Glomerular visceral epithelial cell (primary cell): Measurements from ENCODE around the gene CAMSAP1.

Experiments used
- DNase-seq: peaks from one replicate; pipeline ENCODE4 v3.0.0-alpha.2; 2016; ENCODE audit errors: extremely low spot score

Gene CAMSAP1

DNA sequence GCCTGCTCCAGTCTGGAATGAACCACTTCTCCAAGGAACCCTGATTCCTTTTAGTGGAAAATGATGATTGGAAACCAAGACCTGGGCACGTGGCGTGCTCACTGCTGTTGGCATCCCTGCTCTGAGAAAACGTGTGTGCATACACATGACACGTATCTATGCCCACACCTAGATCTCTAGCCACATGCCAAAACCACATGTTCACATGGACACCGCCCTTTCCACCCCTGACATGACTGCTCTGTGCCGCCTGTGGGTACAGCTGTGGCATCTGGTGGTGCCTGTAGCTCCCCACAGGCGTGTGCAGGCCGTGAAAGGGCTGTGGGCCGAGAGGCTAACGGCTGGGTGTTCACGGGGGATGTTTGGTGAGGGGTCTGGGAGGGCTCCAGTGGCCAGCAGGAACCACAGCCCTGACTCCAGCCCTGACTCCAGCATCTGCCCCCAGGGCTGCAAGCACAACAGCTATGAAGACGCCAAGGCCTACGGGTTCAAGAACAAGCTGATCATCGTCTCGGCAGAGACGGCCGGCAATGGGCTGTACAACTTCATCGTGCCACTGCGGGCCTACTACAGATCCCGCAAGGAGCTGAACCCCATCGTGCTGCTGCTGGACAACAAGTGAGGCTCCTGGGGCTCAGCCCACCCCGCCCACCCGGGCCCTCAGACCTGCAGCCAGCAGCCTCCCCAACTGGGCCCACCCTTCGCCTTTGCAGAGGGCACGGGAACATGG lies 130.3 kb downstream of the CAMSAP1 start:
- DNase-seq = no peak

DNA sequence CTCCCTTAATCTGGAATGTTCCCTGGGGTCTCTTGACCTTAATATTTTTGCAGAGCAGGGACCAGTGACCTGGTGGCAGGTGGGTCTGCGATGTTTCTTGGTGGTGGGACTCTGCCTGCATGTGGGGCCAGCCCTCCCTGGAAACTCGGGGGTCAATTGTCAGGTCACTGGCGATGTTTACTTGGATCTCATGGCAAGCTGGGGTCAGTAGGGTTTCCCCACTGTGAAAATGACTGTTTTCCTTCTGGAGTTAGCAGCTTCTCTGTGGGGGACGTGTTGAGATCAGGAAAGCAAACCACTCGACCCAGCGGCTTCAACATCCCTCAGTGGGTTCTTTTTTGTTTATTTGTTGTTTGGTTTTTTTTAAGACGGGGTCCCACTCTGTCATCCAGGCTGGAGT lies 131.4 kb downstream of the CAMSAP1 start:
- no peak for DNase-seq

- no peak for DNase-seq
Observed at GRCh38 chr9:135774794-135775525, 132.4 kb downstream of the CAMSAP1 start.

DNA sequence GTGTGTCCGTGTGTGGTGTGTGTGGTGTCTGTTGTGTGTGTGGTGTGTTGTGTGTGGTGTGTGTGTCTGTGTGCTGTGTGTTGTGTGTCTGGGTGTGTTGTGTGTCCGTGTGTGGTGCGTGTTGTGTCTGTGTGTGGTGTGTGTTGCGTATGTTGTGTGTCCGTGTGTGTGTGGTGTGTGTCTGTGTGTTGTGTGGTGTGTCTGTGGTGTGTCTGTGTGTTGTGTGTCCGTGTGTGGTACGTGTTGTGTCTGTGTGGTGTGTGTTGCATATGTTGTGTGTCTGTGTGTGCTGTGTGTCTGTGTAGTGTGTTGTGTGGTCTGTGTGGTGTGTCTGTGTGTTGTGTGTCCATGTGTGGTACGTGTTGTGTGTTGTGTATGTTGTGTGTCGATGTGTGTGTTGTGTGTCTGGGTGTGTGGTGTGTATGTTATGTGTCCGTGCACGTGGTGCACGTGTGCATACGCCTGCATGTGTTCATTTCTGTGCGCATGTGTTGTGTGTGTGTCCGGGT lies 133.1 kb downstream of the CAMSAP1 start:
- DNase-seq = no peak

- no peak for DNase-seq
Observed at GRCh38 chr9:135773530-135774238, 133.7 kb downstream of the CAMSAP1 start.

GRCh38 chr9:135772702-135773493 lies 134.4 kb downstream of the CAMSAP1 start:
- DNase-seq = no peak

DNA sequence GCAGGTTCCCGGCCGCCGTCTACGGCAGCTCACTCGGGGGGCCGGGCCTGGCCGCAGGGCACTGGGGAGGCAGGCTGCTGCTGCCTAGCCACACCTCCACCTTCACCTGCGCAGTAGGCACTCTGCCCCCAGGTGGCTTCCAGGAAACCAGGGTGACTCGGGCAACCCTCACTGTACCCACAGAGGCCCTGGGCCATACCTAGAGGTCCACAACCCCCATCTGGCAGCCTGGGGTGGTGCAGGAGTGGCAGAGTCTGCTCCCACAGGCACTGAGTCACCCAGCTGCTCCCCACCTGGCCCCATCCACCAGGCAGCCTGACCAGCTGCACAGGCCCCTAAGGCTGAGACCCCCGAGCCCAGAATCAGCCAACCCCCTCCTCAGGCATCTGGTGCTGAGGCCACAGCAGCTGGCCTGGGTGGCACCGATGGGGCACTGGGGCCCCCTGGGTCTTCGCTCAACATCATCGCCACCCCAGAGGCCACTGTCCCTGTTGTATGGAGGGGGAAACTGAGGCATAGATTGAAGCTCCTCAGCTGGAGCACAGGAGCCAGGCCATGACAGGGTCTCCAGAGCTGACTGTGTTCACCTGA lies 135.2 kb downstream of the CAMSAP1 start:
- DNase-seq = no peak

DNA sequence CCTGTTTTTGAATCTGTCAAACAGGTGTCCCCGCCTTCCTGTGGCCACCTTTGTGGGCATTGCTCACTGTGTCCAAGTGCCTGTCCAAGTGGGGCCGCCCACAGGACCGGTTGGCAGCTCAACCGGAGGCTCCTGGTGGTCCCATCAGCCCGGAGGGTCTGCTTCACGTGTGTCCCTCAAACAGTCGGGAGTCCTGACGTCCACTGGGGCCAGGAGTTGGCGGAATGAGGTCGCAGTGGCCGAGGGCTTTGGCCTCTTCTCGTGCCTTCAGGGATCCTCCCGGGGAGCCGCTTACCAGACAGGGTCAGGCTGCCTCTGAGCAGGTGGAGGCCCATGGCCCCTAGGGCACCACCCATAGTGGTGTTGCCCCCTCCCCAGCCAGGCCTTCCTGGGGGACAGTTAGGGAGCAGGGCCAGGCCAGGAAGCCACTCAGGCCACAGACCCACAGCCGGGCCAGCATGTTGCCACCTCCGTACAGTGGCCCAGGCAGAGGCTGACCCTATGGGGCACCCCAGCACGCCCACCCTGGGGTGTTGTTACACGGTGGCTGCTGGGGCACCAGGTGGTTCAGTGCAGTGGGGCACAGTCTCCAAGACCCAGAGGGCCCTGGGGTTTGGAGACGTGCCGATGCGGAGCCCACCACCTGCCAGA lies 135.8 kb downstream of the CAMSAP1 start:
- no peak for DNase-seq

DNA sequence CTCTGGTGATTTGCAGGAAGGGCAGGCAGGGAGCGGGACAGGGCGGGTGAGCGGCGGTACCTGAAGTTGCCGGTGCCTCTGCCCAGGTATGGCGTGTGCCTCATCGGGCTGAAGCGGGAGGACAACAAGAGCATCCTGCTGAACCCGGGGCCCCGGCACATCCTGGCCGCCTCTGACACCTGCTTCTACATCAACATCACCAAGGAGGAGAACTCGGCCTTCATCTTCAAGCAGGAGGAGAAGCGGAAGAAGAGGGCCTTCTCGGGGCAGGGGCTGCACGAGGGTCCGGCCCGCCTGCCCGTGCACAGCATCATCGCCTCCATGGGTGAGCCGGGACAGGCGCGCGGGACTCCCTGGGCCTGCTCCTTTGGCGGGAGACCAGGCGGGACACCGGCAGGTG lies 136.6 kb downstream of the CAMSAP1 start:
- DNase-seq = no peak

DNA sequence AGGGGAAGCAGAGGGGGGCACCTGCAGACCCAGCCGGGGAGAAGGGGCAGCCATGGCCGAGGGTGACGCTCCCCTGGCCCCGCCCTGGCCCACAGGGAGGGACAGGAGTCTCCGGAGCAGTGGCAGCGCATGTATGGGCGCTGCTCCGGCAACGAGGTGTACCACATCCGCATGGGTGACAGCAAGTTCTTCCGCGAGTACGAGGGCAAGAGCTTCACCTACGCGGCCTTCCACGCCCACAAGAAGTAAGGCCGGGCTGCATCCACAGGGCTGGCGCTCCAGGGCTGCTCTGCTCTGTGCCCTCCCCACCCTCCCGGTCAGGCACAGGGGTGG lies 137.2 kb downstream of the CAMSAP1 start:
- DNase-seq = no peak

GRCh38 chr9:135769489-135770202 lies 137.7 kb downstream of the CAMSAP1 start:
- DNase-seq = no peak

- DNase-seq = no peak
Observed at GRCh38 chr9:135768516-135769218, 138.7 kb downstream of the CAMSAP1 start.

- DNase-seq = no peak
Observed at GRCh38 chr9:135766707-135767106, 140.6 kb downstream of the CAMSAP1 start.

DNA sequence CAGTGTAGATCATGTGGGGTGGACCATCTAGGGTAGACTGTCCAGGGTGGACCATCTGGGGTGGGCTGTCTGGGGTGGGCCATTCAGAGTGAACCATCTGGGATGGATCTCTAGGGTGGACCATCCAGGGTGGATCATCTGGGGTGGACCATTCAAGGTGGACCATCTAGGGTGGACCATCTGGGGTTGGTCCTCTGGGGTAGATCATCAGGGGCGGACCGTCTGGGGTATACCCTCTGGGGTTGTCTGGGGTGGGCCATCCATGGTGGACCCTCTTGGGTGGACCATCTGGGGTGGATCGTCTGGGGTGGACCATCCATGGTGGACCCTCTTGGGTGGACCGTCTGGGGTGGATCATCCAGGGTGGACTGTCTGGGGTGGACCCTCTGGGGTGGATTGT lies 141.1 kb downstream of the CAMSAP1 start:
- no peak for DNase-seq

DNA sequence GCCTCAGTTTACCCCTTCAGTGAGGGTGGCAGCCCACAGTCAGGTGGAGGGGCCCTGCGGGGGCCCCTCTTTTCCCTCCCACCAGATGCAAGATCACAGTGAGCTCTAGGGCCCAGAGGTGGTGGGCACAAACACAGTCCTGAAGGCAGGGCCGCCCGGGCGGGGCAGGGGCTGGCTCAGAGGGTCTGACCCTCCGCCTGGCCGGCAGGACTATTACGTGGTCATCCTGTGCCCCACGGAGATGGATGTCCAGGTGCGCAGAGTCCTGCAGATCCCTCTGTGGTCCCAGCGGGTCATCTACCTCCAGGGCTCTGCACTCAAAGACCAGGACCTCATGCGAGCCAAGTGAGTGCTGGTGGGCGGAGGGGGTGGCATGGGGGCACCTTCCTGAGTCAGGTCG lies 141.9 kb downstream of the CAMSAP1 start:
- no peak for DNase-seq

- DNase-seq = no peak
Observed at GRCh38 chr9:135764731-135765130, 142.6 kb downstream of the CAMSAP1 start.

DNA sequence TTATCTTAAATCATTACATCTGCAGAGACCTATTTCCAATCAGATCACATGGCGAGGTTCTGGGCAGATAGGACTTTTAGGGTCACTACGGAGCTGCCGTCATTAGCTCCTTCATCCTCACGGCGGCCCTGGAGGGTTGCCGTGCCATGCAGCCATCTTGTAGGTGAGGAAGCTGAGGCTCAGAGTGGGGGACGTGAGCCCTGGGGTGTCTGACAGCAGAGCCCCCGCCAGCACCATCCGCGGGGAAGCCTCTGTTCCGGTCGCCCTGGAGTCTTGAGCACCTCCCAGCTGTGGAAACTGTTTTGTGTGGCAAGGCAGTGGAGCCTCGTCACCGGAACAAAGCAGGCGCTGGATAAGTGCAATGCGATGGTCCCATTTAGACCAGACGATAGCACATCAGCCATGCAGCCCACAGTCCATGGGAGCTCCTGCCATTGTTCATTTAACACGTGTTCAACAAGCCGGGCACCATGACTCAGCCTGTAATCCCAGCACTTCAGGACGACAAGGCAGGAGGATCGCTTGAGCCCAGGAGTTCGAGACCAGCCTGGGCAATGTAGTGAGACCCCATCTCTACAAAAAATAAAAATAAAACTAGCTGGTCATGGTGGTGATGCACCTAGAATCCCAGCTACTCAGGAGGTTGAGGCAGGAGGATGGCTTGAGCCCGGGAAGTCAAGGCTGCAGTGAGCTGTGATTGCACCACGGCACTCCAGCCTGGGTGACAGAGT lies 143.5 kb downstream of the CAMSAP1 start:
- DNase-seq = no peak

DNA sequence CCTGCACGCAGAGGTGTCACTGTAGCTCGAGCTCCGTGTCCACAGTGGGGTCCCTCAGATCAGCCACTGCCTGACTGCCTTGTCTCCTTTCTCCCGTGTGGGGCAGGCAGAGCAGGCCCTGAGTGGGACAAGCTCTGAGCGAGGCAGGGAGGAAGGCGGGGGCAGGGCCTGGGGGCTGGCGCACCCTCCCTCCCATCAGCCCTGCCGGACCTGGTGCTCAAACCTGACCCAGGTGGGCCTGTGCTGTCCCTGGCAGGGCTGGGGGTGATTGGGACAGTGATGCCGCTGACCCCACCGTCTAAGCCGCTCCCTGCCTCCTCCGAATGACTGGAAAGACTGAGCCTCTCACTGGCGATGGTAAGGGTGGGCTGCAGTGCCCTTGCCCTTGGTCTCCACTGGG lies 144.4 kb downstream of the CAMSAP1 start:
- DNase-seq = no peak

DNA sequence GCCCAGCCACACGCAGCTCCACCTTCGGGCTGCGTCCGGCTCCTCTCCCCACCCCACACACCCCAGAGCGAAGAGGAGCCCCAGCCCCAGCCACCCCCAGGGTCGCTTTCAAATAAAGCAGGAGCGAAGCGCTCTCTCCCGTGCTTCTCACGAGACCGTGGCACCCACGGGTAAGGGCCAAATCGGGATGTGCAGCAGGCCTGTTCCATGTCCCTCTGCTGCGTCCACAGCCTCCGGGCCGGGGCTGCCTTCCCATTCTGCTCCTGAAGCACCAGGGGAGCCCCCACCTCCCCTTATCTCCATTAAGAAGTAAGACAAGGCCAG lies 145.5 kb downstream of the CAMSAP1 start:
- DNase-seq = no peak
